OCI-LY1 (cell line): ENCODE results near the gene CELA3B.
"Not testable (repeated sequence)": the region's sequence is repeated elsewhere in the genome, so short reads cannot be mapped to it uniquely, and the experiment has no call there.

Experiments
- EZH2 ChIP-seq: fragments of 200-600 bp; sonication (generic), shearing (Covaris generic); IDR thresholded peaks from 2 replicates; pipeline ENCODE4 v1.8.0; 2017; ENCODE audit warnings: borderline replicate concordance, mixed run types, mild to moderate bottlenecking, antibody characterized with exemption, low read length, moderate library complexity, mixed read lengths
- TF ChIP-seq, protein P1 (sequence below): fragments of 200-600 bp; sonication (generic), shearing (Covaris generic); IDR thresholded peaks from 2 replicates; pipeline ENCODE4 v1.5.1; 2017; ENCODE audit warnings: mild to moderate bottlenecking, antibody characterized with exemption, low read length, moderate library complexity, mixed read lengths

- TF ChIP-seq, protein P1, sequence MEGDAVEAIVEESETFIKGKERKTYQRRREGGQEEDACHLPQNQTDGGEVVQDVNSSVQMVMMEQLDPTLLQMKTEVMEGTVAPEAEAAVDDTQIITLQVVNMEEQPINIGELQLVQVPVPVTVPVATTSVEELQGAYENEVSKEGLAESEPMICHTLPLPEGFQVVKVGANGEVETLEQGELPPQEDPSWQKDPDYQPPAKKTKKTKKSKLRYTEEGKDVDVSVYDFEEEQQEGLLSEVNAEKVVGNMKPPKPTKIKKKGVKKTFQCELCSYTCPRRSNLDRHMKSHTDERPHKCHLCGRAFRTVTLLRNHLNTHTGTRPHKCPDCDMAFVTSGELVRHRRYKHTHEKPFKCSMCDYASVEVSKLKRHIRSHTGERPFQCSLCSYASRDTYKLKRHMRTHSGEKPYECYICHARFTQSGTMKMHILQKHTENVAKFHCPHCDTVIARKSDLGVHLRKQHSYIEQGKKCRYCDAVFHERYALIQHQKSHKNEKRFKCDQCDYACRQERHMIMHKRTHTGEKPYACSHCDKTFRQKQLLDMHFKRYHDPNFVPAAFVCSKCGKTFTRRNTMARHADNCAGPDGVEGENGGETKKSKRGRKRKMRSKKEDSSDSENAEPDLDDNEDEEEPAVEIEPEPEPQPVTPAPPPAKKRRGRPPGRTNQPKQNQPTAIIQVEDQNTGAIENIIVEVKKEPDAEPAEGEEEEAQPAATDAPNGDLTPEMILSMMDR, result not testable (repeated sequence)
- TF ChIP-seq EZH2, result not testable (repeated sequence)
These were observed 9.6 kb downstream of the CELA3B start for GRCh38 chr1:21986386-21986785.
